SK-N-SH treated with all-trans-retinoic acid at 6 μM for 48 hours (cell line): ENCODE results near the gene PTGIS.

Experiments
- ARNTL ChIP-seq: fragments of 450-650 bp; formaldehyde crosslinking; IDR thresholded peaks from 2 replicates; pipeline ENCODE4 v1.5.0; 2020; ENCODE audit warnings: low read depth, mild to moderate bottlenecking, moderate library complexity, borderline replicate concordance
- BACH2 ChIP-seq: fragments of 250-450 bp; sonication (Bioruptor Pico); IDR thresholded peaks from 2 replicates; pipeline ENCODE4 v1.9.0; 2021; ENCODE audit warnings: mild to moderate bottlenecking, borderline replicate concordance
- CREB5 ChIP-seq: fragments of 250-450 bp; sonication (Bioruptor Pico); IDR thresholded peaks from 2 replicates; pipeline ENCODE4 v1.5.1; 2020; ENCODE audit warnings: low read depth, mild to moderate bottlenecking, moderate library complexity
- OSR1 ChIP-seq: fragments of 250-450 bp; sonication (Bioruptor Pico); IDR thresholded peaks from 2 replicates; pipeline ENCODE4 v1.8.0; 2022; ENCODE audit warnings: moderate library complexity, mild to moderate bottlenecking, inconsistent platforms
- TOX ChIP-seq: fragments of 250-450 bp; sonication (Bioruptor Pico); IDR thresholded peaks from 2 replicates; pipeline ENCODE4 v1.8.0; 2021; ENCODE audit warnings: mild to moderate bottlenecking, moderate library complexity, borderline replicate concordance
- TF ChIP-seq, protein P1 (sequence below): fragments of 250-450 bp; sonication (Bioruptor Pico); IDR thresholded peaks from 2 replicates; pipeline ENCODE4 v1.8.0; 2020; ENCODE audit warnings: mild to moderate bottlenecking, moderate library complexity, borderline replicate concordance

DNA sequence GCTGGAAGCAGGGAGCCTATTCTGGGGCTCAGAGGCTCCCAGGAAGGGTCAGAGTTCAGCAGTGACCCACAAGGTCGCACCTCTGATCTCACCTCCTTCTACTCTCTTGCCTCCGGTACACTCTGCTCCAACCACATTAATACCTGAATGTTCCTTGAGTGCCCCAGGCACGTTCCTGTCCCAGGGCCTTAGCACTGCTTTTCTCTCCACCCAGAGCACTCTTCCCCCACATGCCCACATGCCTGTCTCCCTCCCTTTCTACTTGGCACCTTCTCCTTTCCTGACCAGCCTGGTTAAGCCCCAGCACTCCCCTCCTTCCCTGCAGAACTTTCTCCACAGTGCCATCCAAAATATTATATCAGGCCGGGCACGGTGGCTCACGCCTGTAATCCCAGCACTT, 98.9 kb downstream of the PTGIS start:
- TF ChIP-seq ARNTL (CRISPR knock-in tag): no peak
- TF ChIP-seq, protein P1, sequence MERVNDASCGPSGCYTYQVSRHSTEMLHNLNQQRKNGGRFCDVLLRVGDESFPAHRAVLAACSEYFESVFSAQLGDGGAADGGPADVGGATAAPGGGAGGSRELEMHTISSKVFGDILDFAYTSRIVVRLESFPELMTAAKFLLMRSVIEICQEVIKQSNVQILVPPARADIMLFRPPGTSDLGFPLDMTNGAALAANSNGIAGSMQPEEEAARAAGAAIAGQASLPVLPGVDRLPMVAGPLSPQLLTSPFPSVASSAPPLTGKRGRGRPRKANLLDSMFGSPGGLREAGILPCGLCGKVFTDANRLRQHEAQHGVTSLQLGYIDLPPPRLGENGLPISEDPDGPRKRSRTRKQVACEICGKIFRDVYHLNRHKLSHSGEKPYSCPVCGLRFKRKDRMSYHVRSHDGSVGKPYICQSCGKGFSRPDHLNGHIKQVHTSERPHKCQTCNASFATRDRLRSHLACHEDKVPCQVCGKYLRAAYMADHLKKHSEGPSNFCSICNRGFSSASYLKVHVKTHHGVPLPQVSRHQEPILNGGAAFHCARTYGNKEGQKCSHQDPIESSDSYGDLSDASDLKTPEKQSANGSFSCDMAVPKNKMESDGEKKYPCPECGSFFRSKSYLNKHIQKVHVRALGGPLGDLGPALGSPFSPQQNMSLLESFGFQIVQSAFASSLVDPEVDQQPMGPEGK: no peak
- TF ChIP-seq OSR1: no peak
- no peak for TF ChIP-seq BACH2 (CRISPR knock-in tag)
- TF ChIP-seq CREB5 (CRISPR knock-in tag): no peak
- no peak for TF ChIP-seq TOX (CRISPR knock-in tag)
